Measurements from ENCODE around the gene SLC22A1.
"Not testable (repeated sequence)": the region's sequence is repeated elsewhere in the genome, so short reads cannot be mapped to it uniquely, and the experiment has no call there.

Gene SLC22A1

GRCh38 chr6:160095146-160095845 lies 26.3 kb upstream of the SLC22A1 start:
- DNase-seq: no peak

- no peak for DNase-seq
These were observed 20.1 kb upstream of the SLC22A1 start for GRCh38 chr6:160101277-160102205.

GRCh38 chr6:160102399-160102798 lies 19.2 kb upstream of the SLC22A1 start:
- no peak for DNase-seq

GRCh38 chr6:160102956-160103824 lies 18.4 kb upstream of the SLC22A1 start:
- DNase-seq: no peak

- no peak for DNase-seq
These were observed 17.9 kb upstream of the SLC22A1 start for GRCh38 chr6:160103825-160104100.

- no peak for DNase-seq
These were observed 16.6 kb upstream of the SLC22A1 start for GRCh38 chr6:160104821-160105517.

- DNase-seq: no peak
These were observed 15.6 kb upstream of the SLC22A1 start for GRCh38 chr6:160106010-160106409.

- DNase-seq: no peak
These were observed 14.9 kb upstream of the SLC22A1 start for GRCh38 chr6:160106701-160107100.

- no peak for DNase-seq
These were observed 13.5 kb upstream of the SLC22A1 start for GRCh38 chr6:160108077-160108476.

GRCh38 chr6:160110586-160111123 lies 11.0 kb upstream of the SLC22A1 start:
- DNase-seq: no peak

GRCh38 chr6:160111806-160112205 lies 9.8 kb upstream of the SLC22A1 start:
- DNase-seq: no peak

- no peak for DNase-seq
These were observed 8.9 kb upstream of the SLC22A1 start for GRCh38 chr6:160112628-160113299.

GRCh38 chr6:160114536-160114935 lies 7.1 kb upstream of the SLC22A1 start:
- DNase-seq: not testable (repeated sequence)

- no peak for DNase-seq
These were observed 6.2 kb upstream of the SLC22A1 start for GRCh38 chr6:160115421-160115820.

- DNase-seq: no peak
These were observed 5.2 kb upstream of the SLC22A1 start for GRCh38 chr6:160116411-160116810.

GRCh38 chr6:160117137-160117536 lies 4.5 kb upstream of the SLC22A1 start:
- DNase-seq: no peak

GRCh38 chr6:160118620-160119229 lies 2.9 kb upstream of the SLC22A1 start:
- no peak for DNase-seq

- no peak for DNase-seq
These were observed 1.5 kb upstream of the SLC22A1 start for GRCh38 chr6:160120087-160120486.

- no peak for DNase-seq
These were observed 366 bp downstream of the SLC22A1 start for GRCh38 chr6:160121981-160122380.

GRCh38 chr6:160122744-160123143 lies 1.1 kb downstream of the SLC22A1 start:
- no peak for DNase-seq

- DNase-seq: no peak
These were observed 2.4 kb downstream of the SLC22A1 start for GRCh38 chr6:160124007-160124406.

All from activated CD8-positive, alpha-beta memory T cell treated with anti-CD3 and anti-CD28 coated beads for 24 hours (primary cell).